Smooth muscle cell (in vitro differentiated cells): ENCODE data around the gene CREB3L2. TPM values are rescaled to one million over a fixed set of nuclear protein-coding genes. Genes with fewer than 3 reads are reported as not detected.

ENCODE experiments used
- DNase-seq: peaks from one replicate; lab custom pipeline; 2025; ENCODE audit not compliant: unreplicated experiment; lab: John Stamatoyannopoulos, UW
- H2AFZ ChIP-seq: fragments of 200-600 bp; sonication (generic); 2 replicates; pipeline ENCODE4 v1.6.0; 2016; ENCODE audit warnings: antibody characterized with exemption, low read depth, mild to moderate bottlenecking
- H3F3A ChIP-seq: fragments of 200-600 bp; sonication (generic); 2 replicates; pipeline ENCODE4 v1.6.0; 2017; ENCODE audit warnings: antibody characterized with exemption, low read depth
- H3K27ac ChIP-seq: fragments of 200-600 bp; sonication (generic); 2 replicates; pipeline ENCODE4 v1.5.1; 2016; ENCODE audit warnings: low read depth, mild to moderate bottlenecking
- H3K27me3 ChIP-seq: fragments of 200-600 bp; sonication (generic); 2 replicates; pipeline ENCODE4 v1.6.1; 2016; ENCODE audit warnings: low read depth, mild to moderate bottlenecking
- H3K36me3 ChIP-seq: fragments of 200-600 bp; sonication (generic); 2 replicates; pipeline ENCODE4 v1.5.1; 2016; ENCODE audit warnings: low read depth
- H3K4me1 ChIP-seq: fragments of 200-600 bp; sonication (generic); 2 replicates; pipeline ENCODE4 v1.5.1; 2016; ENCODE audit warnings: low read depth
- H3K4me2 ChIP-seq: fragments of 200-600 bp; sonication (generic); 2 replicates; pipeline ENCODE4 v1.6.0; 2016; ENCODE audit warnings: mild to moderate bottlenecking
- H3K4me3 ChIP-seq: fragments of 200-600 bp; sonication (generic); 2 replicates; pipeline ENCODE4 v1.5.1; 2016; ENCODE audit warnings: mild to moderate bottlenecking
- H3K79me2 ChIP-seq: fragments of 200-600 bp; sonication (generic); 2 replicates; pipeline ENCODE4 v1.6.0; 2016; ENCODE audit warnings: low read depth, mild to moderate bottlenecking
- H3K9ac ChIP-seq: fragments of 200-600 bp; sonication (generic); 2 replicates; pipeline ENCODE4 v1.6.0; 2016; ENCODE audit warnings: low read depth
- H3K9me3 ChIP-seq: fragments of 200-600 bp; sonication (generic); replicated peaks from 2 replicates; pipeline ENCODE4 v1.5.1; 2016; ENCODE audit warnings: low read depth
- H4K20me1 ChIP-seq: fragments of 200-600 bp; sonication (generic); 2 replicates; pipeline ENCODE4 v1.6.0; 2016; ENCODE audit warnings: low read depth
- WGBS: methylation state at CpG from one replicate; pipeline ENCODE4 v1.1.7; 2016; ENCODE audit warnings: low lambda C conversion rate; 5-methylcytosine and 5-hydroxymethylcytosine counted together
- polyA plus RNA-seq: library from polyadenylated mRNA; unstranded; fragments of >200 nt; fragmentation: Nextera tagmentation; extraction: Ambion mirVana; gene quantifications from 2 replicates; pipeline ENCODE4 v1.2.1, GENCODE V29; 2016
- total RNA-seq: library from RNA; depleted of rRNA; stranded (reverse); fragments of >200 nt; gene quantifications from 2 replicates; pipeline ENCODE4 v1.2.3, GENCODE V29; 2014
- TF ChIP-seq, protein P1 (sequence below): fragments of 200-600 bp; sonication (generic); IDR thresholded peaks from 2 replicates; pipeline ENCODE4 v1.5.1; 2017; ENCODE audit warnings: borderline replicate concordance, mild to moderate bottlenecking, antibody characterized with exemption; ENCODE audit not compliant: insufficient read depth, poor library complexity, severe bottlenecking

Gene CREB3L2
- total and polyA plus RNA-seq, 2 experiments from 2014 or later, result 27.4 to 69.1 TPM

DNA sequence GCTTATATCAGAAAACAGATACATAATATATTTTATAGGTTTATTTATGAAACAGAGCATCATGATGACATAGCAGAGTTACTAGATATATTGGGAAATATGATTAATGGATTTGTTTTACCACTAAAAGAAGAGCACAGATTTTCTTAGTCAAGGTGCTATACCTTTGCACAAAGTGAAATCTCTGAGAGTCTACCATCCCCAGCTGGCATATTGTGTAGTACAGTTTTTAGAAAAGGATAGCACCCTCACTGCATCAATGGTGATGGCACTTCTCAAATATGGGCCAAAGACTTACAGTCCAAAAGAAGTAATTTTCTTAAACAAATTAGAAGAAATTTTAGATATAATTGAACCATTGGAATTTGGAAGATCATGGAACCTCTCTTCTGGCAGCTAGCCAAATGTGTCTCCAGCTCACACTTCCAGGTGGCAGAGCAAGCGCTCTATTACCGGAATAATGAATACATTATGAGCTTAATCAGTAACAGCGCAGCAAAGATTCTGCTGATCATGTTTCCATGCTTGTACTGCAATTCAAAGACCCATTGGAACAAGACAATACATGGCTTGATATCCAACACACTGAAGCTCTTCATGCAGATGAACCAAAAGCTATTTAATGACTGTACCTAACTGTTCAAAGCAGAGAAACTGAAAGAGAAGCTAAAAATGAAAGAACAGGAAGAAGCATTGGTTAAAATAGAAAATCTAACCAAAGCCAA lies 21.9 kb upstream of the CREB3L2 start:
- Histone ChIP-seq H3K27me3 (no peaks in the 10 kb centered on the region), H3K9me3 (no peaks in the 10 kb centered on the region), H3K4me3 (no peak overlapping the region), H2AFZ (no peak overlapping the region), H3K4me2 (no peak overlapping the region), H3K36me3 (no peaks in the 10 kb centered on the region), H3K4me1 (no peaks in the 10 kb centered on the region), H3K79me2 (no peaks in the 10 kb centered on the region), H3F3A (no peaks in the 10 kb centered on the region), H3K27ac (no peak overlapping the region), H4K20me1 (no peaks in the 10 kb centered on the region), H3K9ac (no peak overlapping the region)
- DNase-seq, result no peak
- TF ChIP-seq, protein P1, sequence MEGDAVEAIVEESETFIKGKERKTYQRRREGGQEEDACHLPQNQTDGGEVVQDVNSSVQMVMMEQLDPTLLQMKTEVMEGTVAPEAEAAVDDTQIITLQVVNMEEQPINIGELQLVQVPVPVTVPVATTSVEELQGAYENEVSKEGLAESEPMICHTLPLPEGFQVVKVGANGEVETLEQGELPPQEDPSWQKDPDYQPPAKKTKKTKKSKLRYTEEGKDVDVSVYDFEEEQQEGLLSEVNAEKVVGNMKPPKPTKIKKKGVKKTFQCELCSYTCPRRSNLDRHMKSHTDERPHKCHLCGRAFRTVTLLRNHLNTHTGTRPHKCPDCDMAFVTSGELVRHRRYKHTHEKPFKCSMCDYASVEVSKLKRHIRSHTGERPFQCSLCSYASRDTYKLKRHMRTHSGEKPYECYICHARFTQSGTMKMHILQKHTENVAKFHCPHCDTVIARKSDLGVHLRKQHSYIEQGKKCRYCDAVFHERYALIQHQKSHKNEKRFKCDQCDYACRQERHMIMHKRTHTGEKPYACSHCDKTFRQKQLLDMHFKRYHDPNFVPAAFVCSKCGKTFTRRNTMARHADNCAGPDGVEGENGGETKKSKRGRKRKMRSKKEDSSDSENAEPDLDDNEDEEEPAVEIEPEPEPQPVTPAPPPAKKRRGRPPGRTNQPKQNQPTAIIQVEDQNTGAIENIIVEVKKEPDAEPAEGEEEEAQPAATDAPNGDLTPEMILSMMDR, result no peak
- WGBS, result 100% methylated on average over 3 of the region's 3 CpGs

DNA sequence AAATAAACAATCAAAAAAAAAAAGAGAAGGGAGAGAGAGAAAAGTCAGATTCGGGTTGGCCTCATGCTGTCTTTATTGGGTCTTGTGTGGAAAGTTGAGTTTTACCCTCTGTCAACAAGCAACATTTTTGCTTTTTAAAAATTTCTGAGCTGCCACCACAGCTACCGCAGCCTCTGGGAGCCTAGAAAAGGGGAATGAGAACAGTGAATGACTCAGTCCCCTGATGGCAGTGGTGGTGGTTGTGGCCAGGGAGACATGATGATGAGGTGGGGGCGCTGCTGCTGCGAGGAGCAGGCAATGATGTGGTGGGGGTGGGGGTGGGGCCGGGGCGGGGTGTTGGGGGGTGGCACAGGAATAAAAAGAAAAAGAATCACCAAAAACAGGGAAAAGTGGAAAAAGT lies 20.0 kb upstream of the CREB3L2 start:
- H2AFZ ChIP-seq, result no peak overlapping the region
- H3K27ac ChIP-seq, result no peak overlapping the region
- no peaks in the 10 kb centered on the region for H3K27me3 ChIP-seq
- TF ChIP-seq, protein P1, result no peak
- no peak overlapping the region for H3K9ac ChIP-seq
- no peaks in the 10 kb centered on the region for H3K79me2 ChIP-seq
- H4K20me1 ChIP-seq, result no peaks in the 10 kb centered on the region
- no peaks in the 10 kb centered on the region for H3K9me3 ChIP-seq
- H3K4me3 ChIP-seq, result no peak overlapping the region
- 89% methylated on average over 6 of the region's 6 CpGs for WGBS
- no peaks in the 10 kb centered on the region for H3K4me1 ChIP-seq
- H3K4me2 ChIP-seq, result no peak overlapping the region
- H3K36me3 ChIP-seq, result no peaks in the 10 kb centered on the region
- DNase-seq, result no peak
- no peaks in the 10 kb centered on the region for H3F3A ChIP-seq

DNA sequence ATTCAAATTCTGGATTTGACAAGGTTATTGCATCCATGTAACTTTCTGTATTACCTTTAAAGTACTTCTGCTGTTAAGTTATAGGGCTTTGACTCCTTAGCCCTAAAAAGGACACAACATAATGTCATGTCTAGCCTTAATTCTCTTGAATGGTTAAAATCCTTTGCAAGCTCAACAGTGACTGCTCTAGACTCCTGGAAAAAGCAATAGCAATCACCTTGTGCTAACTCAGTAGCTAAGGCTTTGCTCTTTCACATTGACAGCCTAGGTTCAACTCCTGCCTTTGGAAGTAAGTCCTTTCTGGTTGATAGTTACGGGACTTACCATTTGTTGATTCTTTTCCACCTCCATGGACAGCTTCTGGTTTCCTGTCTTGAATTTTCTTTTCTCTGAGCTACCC lies 16.1 kb upstream of the CREB3L2 start:
- H3K27ac ChIP-seq, result no peak overlapping the region
- whole genome bisulfite sequencing, result 97% methylated on average over 1 of the region's 1 CpG
- no peaks in the 10 kb centered on the region for H4K20me1 ChIP-seq
- DNase-seq, result no peak
- no peak overlapping the region for H3K4me2 ChIP-seq
- TF ChIP-seq, protein P1, result no peak
- no peaks in the 10 kb centered on the region for H3K36me3 ChIP-seq
- no peaks in the 10 kb centered on the region for H3F3A ChIP-seq
- no peak overlapping the region for H3K9ac ChIP-seq
- no peaks in the 10 kb centered on the region for H3K79me2 ChIP-seq
- H3K27me3 ChIP-seq, result no peaks in the 10 kb centered on the region
- H3K4me3 ChIP-seq, result no peak overlapping the region
- H3K9me3 ChIP-seq, result no peaks in the 10 kb centered on the region
- no peak overlapping the region for H2AFZ ChIP-seq
- no peaks in the 10 kb centered on the region for H3K4me1 ChIP-seq

DNA sequence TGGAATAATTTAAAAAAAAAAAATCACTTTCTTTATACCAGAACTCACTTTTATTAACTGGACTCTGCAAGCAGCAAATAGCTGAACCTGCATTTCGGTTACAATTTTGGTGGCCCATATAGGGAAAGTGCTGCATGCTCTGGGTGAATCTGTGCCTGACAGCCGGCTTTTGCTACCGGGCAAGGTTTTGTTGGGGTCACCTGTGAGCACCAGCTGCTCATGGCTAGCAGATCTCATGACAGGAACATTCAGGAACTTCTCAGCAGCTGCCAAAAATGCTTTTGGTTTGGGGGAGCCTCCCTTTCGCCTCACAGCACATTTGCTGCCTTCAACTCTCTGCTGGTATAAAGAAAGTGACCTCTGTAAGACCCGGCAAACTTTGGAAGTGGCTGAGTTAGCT lies 13.2 kb upstream of the CREB3L2 start:
- no peak overlapping the region for H3K27ac ChIP-seq
- no peak overlapping the region for H3K9ac ChIP-seq
- no peaks in the 10 kb centered on the region for H3K4me1 ChIP-seq
- H3F3A ChIP-seq, result no peaks in the 10 kb centered on the region
- no peak overlapping the region for H3K4me3 ChIP-seq
- no peak for DNase-seq
- no peaks in the 10 kb centered on the region for H3K27me3 ChIP-seq
- no peak overlapping the region for H3K4me2 ChIP-seq
- no peaks in the 10 kb centered on the region for H3K9me3 ChIP-seq
- H3K36me3 ChIP-seq, result no peaks in the 10 kb centered on the region
- no peaks in the 10 kb centered on the region for H3K79me2 ChIP-seq
- no peaks in the 10 kb centered on the region for H4K20me1 ChIP-seq
- TF ChIP-seq, protein P1, result no peak
- no peak overlapping the region for H2AFZ ChIP-seq
- 98% methylated on average over 5 of the region's 5 CpGs for WGBS
